Heart left ventricle (tissue), 13 donors: ENCODE data around the gene USP47.

Experiments
- POLR2A ChIP-seq, 2 donors: fragments of 450-650 bp; IDR thresholded peaks; one replicate each; pipeline ENCODE4 v1.6.1; 2017; ENCODE audit warnings: antibody characterized with exemption in 2 of 2, mild to moderate bottlenecking in 2 of 2, moderate library complexity in 2 of 2
- TF ChIP-seq, protein P1 (sequence below), 12 donors: fragments of 200-600 bp; sonication (generic) in 4 of 12; IDR thresholded peaks; one replicate each; pipeline versions ENCODE4 v1.5.0 to v1.8.0; 2018 to 2022; ENCODE audit warnings: antibody characterized with exemption in 12 of 12, mild to moderate bottlenecking in 5 of 12
- donor health status: ischemic (EF 13 %, LVEDD 7.1; RV severe dilation, severe dysfunction).
- donor health status: DM: no; HTN: yes; CAD: no.
- donor health status: DM: no; HTN: no; CAD: no.
- donor health status: ischemic (EF 25% LVEDD 6.9; RV normal size, moderate dysfunction).
- donor health status: ischemic (EF 25% LVEDD 5.7; RV mildly dilated, moderate dysfunction).
- donor health status: ischemic (EF 35%, LVEDD 5.7; RV mildly dilated, moderate dysfunction).
- donor health status: nonischemic (EF 11% LVEDD 7.7; RV severe dilation, severe dysfunction).
- donor health status: DM: yes; HTN: yes; CAD: no.
- donor health status: PGD.
- donor health status: ischemic (EF 29% LVEDD 5.4; RV normal size, mild dysfunction).
- donor health status: nonischemic (EF 23%, LVEDD 6.1; RV moderate dilation, normal function).

DNA sequence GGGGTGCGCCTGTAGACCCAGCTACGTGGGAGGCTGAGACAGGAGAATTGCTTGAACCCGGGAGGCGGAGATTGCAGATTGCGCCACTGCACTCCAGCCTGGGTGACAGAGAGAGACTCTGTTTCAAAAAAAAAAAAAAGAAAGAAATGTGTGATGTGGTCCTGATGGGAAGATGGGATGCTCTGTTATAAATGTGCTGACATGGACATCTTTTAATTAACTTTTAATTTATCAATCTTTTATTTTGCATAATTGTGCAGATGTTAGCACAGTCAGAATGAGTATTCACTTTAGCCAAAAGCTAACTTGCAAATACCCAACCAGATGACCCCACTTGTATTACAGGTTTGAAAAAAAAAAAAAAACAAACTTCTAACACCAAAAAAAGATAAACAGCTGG lies 23.8 kb upstream of the USP47 start:
- TF ChIP-seq, protein P1, sequence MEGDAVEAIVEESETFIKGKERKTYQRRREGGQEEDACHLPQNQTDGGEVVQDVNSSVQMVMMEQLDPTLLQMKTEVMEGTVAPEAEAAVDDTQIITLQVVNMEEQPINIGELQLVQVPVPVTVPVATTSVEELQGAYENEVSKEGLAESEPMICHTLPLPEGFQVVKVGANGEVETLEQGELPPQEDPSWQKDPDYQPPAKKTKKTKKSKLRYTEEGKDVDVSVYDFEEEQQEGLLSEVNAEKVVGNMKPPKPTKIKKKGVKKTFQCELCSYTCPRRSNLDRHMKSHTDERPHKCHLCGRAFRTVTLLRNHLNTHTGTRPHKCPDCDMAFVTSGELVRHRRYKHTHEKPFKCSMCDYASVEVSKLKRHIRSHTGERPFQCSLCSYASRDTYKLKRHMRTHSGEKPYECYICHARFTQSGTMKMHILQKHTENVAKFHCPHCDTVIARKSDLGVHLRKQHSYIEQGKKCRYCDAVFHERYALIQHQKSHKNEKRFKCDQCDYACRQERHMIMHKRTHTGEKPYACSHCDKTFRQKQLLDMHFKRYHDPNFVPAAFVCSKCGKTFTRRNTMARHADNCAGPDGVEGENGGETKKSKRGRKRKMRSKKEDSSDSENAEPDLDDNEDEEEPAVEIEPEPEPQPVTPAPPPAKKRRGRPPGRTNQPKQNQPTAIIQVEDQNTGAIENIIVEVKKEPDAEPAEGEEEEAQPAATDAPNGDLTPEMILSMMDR (IDR thresholded peaks at IDR 0.05): no peak
- TF ChIP-seq POLR2A (IDR thresholded peaks at IDR 0.05): no peak
